ENCODE results near the gene RTKN. TPM values are rescaled to one million over a fixed set of nuclear protein-coding genes. Genes with fewer than 3 reads are reported as not detected.
A peak's percentile ranks its signal among the peaks of the same experiment; 100 is the strongest.

RTKN gene
- total and polyA plus RNA-seq, 2 of the 13 experiments (the other 11 are each of a cell fraction or from before 2014, with no cell fraction given) = 159 to 166 TPM

DNA sequence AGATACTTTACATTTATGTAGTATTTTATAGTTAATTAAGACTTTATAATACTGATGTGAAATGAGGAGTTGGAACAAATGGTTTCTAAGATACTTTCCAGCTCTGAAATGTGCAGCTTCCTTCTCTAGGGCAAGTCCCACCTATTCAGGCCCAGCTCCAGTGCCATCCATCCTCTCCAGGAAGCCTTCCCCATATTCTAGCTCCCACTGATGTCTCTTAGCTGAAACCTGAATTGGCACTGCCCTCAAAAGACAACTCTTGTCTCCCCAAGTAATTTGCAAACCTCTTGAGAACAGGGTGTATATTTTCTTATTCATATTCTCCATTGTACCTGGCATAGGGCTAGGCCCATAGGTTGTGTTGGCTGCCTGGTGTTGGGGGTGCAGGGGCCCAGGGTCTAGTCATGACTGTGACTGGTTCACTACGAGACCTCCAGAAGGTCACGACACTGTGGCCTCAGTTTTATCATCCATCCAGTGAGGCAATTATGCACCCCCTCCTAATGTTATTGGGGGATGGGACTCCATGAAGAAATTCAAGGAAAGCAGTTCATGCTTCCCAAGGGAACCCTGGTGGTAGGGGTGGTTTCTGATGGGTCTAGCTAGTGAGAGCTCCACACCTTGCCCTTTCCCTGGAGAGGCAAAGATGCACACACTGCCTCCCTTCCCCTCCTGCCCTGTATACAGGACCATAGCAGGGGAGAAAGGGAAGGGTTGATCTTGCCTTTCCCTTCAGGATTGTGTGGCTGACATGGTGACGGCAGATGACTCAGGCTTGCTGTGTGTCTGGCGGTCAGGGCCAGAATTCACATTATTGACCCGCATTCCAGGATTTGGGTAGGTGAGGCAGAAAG, 17.4 kb downstream of the RTKN start (continued):
- TF ChIP-seq, protein P1, sequence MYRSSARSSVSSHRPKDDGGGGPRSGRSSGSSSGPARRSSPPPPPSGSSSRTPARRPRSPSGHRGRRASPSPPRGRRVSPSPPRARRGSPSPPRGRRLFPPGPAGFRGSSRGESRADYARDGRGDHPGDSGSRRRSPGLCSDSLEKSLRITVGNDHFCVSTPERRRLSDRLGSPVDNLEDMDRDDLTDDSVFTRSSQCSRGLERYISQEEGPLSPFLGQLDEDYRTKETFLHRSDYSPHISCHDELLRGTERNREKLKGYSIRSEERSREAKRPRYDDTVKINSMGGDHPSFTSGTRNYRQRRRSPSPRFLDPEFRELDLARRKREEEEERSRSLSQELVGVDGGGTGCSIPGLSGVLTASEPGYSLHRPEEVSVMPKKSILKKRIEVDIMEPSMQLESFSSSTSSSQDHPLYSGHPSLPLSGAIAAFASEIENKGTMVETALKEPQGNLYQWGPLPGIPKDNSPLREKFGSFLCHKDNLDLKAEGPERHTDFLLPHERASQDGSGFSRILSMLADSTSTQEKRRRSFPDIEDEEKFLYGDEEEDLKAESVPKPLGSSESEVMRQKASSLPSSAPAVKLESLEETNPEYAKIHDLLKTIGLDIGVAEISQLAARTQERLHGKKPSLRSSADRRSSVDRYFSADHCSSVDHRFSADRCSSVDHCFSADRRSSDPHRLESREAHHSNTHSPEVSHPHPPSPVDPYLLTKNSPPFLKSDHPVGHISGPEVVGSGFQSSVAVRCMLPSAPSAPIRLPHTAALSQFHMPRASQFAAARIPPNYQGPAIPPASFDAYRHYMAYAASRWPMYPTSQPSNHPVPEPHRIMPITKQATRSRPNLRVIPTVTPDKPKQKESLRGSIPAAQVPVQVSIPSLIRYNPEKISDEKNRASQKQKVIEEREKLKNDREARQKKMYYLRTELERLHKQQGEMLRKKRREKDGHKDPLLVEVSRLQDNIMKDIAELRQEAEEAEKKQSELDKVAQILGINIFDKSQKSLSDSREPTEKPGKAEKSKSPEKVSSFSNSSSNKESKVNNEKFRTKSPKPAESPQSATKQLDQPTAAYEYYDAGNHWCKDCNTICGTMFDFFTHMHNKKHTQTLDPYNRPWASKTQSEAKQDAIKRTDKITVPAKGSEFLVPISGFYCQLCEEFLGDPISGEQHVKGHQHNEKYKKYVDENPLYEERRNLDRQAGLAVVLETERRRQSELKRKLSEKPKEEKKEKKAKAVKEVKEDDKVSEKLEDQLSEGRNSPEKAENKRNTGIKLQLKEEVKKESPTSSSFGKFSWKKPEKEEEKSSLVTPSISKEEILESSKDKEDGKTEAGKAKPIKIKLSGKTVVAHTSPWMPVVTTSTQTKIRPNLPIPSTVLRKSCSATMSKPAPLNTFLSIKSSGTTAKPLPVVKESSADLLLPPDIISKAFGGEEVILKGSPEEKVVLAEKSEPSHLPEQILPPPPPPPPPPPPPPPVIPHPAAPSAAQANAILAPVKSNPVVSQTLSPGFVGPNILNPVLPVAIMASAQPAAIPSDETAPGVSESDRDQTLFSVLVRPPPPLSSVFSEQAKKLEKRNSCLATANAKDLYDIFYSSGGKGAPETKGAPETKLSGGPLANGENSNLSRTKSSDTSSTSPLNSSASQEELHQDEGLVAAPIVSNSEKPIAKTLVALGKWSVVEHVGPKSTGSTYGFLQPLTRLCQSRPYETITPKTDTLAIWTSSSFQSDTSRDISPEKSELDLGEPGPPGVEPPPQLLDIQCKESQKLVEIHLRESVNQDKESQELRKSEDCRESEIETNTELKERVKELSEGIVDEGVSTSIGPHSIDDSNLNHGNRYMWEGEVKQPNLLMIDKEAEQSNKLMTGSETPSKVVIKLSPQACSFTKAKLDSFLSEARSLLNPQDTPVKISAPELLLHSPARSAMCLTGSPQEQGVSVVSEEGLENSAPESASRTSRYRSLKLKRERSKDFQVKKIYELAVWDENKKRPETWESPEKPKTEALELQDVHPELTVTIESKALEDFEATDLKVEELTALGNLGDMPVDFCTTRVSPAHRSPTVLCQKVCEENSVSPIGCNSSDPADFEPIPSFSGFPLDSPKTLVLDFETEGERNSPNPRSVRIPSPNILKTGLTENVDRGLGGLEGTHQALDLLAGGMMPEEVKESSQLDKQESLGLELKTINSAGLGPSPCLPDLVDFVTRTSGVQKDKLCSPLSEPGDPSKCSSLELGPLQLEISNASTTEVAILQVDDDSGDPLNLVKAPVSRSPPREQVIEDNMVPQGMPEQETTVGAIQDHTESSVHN (CRISPR knock-in tag; IDR thresholded peaks at IDR 0.05) = peak; percentile 70; the same call in 1 of the 2 replicates
- 0 out of 2 replicates have a peak, but pooled peaks have one; percentile 72 for TF ChIP-seq ZNF709 (CRISPR knock-in tag; IDR thresholded peaks at IDR 0.05)
- peak; percentile 92 for TF ChIP-seq KDM2A (CRISPR knock-in tag; IDR thresholded peaks at IDR 0.05; ENCODE audit: borderline replicate concordance, low read depth)
- no peak for TF ChIP-seq ZZZ3 (CRISPR knock-in tag; IDR thresholded peaks at IDR 0.05; ENCODE audit: borderline replicate concordance)
- 0 out of 2 replicates have a peak, but pooled peaks have one; percentile 36 for TF ChIP-seq ZNF614 (CRISPR knock-in tag; IDR thresholded peaks at IDR 0.05; ENCODE audit: borderline replicate concordance)
- TF ChIP-seq ZNF414 (CRISPR knock-in tag; IDR thresholded peaks at IDR 0.05) = no peak
- TF ChIP-seq ZBTB33 (CRISPR knock-in tag; IDR thresholded peaks at IDR 0.05) = peak; percentile 90
- TF ChIP-seq, protein P2, sequence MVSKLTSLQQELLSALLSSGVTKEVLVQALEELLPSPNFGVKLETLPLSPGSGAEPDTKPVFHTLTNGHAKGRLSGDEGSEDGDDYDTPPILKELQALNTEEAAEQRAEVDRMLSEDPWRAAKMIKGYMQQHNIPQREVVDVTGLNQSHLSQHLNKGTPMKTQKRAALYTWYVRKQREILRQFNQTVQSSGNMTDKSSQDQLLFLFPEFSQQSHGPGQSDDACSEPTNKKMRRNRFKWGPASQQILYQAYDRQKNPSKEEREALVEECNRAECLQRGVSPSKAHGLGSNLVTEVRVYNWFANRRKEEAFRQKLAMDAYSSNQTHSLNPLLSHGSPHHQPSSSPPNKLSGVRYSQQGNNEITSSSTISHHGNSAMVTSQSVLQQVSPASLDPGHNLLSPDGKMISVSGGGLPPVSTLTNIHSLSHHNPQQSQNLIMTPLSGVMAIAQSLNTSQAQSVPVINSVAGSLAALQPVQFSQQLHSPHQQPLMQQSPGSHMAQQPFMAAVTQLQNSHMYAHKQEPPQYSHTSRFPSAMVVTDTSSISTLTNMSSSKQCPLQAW (CRISPR knock-in tag; IDR thresholded peaks at IDR 0.05) = peak; percentile 85
- TF ChIP-seq ZNF740 (CRISPR knock-in tag; IDR thresholded peaks at IDR 0.05) = 0 out of 2 replicates have a peak, but pooled peaks have one; percentile 61
- peak; percentile 32; the same call in 1 of the 2 replicates for TF ChIP-seq ATF2 (CRISPR knock-in tag; IDR thresholded peaks at IDR 0.05)
- peak; percentile 86; the same call in 1 of the 2 replicates for TF ChIP-seq ZNF354B (CRISPR knock-in tag; IDR thresholded peaks at IDR 0.05)
